ENCODE measurements around the gene TLCD4. TPM values are rescaled to one million over a fixed set of nuclear protein-coding genes. Genes with fewer than 3 reads are reported as not detected.

The TLCD4 gene
- total and polyA plus RNA-seq, 2 of the 13 experiments (the other 11 are each of a cell fraction or from before 2014, with no cell fraction given), result 4.7 to 14.5 TPM

DNA sequence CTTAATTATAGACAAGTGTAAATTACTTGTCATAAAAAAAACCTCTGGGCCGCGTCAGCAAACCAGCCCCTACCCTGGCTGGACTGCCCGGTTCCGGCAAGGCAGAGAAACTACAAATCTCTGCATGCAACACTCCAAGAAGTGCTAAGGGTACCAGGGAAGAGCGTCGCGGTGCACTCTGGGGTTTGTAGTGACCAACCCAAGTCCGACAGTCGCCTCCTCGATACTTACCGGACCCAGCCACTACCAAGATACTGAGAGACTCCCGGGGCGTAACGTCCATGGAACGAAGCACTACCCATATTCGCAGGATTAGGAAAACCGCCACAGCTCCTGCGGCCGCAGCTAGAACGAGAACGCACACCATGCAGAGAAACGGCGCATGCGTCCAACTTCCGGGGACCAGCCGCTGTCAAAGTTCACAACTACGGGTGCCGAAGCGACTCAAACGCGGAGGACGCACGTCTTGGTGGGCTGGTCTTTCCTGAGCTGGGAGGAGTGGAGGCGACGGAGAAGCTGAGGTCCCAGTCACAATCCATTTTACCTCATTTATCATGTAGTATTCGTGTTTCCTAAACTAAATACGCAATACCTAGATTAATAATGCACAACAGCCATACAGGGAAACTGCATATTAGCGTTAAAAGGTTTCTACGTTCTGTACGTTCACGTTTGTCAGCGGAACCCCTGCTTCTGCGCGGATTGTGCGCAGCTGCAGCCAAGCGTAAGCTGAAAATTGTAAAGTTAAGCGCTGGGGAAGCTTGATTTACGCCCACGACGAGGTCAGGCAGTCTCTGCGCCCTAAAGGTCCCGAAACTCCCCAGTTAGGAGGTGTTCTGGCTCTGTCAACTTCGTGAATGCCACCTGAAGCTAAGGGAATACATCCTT is 44.4 kb upstream of the TLCD4 start, which contains the start of gene ALG14 (continued):
- TF ChIP-seq ZFP82 (CRISPR knock-in tag; IDR thresholded peaks at IDR 0.05; ENCODE audit: borderline replicate concordance) (no peak), MEIS2 (CRISPR knock-in tag; IDR thresholded peaks at IDR 0.05) (no peak; the same call in 1 of the 2 replicates), RXRA (CRISPR knock-in tag; IDR thresholded peaks at IDR 0.05) (peak; percentile 60; the same call in 1 of the 2 replicates), YEATS2 (CRISPR knock-in tag; IDR thresholded peaks at IDR 0.05; ENCODE audit: borderline replicate concordance) (peak; percentile 88), GATA4 (IDR thresholded peaks at IDR 0.05; ENCODE audit: borderline replicate concordance, low read depth) (0 out of 2 replicates have a peak, but pooled peaks have one; percentile 50), RXRB (CRISPR knock-in tag; IDR thresholded peaks at IDR 0.05; ENCODE audit: borderline replicate concordance) (peak; percentile 46; the same call in 1 of the 2 replicates), CHCHD3 (CRISPR knock-in tag; IDR thresholded peaks at IDR 0.05) (no peak), ZNF737 (CRISPR knock-in tag; IDR thresholded peaks at IDR 0.05; ENCODE audit: borderline replicate concordance) (no peak), ZNF101 (CRISPR knock-in tag; IDR thresholded peaks at IDR 0.05; ENCODE audit: borderline replicate concordance, low read depth) (no peak), FOSL1 (CRISPR knock-in tag; IDR thresholded peaks at IDR 0.05; ENCODE audit: borderline replicate concordance) (0 out of 2 replicates have a peak, but pooled peaks have one; percentile 14), MYNN (CRISPR knock-in tag; IDR thresholded peaks at IDR 0.05; ENCODE audit: low read depth) (peak; percentile 80; the same call in 1 of the 2 replicates), RFX3 (CRISPR knock-in tag; IDR thresholded peaks at IDR 0.05) (no peak), ZNF766 (CRISPR knock-in tag; IDR thresholded peaks at IDR 0.05; ENCODE audit: borderline replicate concordance) (peak; percentile 60; the same call in 1 of the 2 replicates), DNMT3B (CRISPR knock-in tag; conservative IDR thresholded peaks at IDR 0.05) (no peak), YEATS4 (CRISPR knock-in tag; IDR thresholded peaks at IDR 0.05; ENCODE audit: borderline replicate concordance) (peak; percentile 74; the same call in 1 of the 2 replicates), ZNF713 (CRISPR knock-in tag; IDR thresholded peaks at IDR 0.05) (no peak), ZFP36L1 (CRISPR knock-in tag; IDR thresholded peaks at IDR 0.05) (peak; percentile 36; the same call in 1 of the 2 replicates), TAF1 (CRISPR knock-in tag; IDR thresholded peaks at IDR 0.05) (peak; percentile 76)
- TF ChIP-seq, protein P1, sequence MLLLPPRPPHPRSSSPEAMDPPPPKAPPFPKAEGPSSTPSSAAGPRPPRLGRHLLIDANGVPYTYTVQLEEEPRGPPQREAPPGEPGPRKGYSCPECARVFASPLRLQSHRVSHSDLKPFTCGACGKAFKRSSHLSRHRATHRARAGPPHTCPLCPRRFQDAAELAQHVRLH (CRISPR knock-in tag; IDR thresholded peaks at IDR 0.05; ENCODE audit: borderline replicate concordance, low read depth), result peak; percentile 70; the same call in 1 of the 2 replicates
- TF ChIP-seq, protein P2, sequence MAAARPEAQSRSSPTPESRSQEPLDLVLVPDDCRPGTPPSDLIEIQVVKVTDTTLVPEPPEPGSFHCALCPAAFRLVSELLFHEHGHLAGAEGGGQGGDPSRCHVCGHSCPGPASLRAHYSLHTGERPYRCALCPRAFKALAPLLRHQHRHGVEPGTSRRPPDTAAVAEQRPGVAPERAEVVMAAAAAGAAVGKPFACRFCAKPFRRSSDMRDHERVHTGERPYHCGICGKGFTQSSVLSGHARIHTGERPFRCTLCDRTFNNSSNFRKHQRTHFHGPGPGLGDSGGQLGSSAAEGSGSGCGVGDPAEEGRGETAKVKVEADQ (CRISPR knock-in tag; IDR thresholded peaks at IDR 0.05; ENCODE audit: borderline replicate concordance), result no peak
- TF ChIP-seq, protein P3, sequence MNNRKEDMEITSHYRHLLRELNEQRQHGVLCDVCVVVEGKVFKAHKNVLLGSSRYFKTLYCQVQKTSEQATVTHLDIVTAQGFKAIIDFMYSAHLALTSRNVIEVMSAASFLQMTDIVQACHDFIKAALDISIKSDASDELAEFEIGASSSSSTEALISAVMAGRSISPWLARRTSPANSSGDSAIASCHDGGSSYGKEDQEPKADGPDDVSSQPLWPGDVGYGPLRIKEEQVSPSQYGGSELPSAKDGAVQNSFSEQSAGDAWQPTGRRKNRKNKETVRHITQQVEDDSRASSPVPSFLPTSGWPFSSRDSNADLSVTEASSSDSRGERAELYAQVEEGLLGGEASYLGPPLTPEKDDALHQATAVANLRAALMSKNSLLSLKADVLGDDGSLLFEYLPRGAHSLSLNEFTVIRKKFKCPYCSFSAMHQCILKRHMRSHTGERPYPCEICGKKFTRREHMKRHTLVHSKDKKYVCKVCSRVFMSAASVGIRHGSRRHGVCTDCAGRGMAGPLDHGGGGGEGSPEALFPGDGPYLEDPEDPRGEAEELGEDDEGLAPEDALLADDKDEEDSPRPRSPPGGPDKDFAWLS (CRISPR knock-in tag; IDR thresholded peaks at IDR 0.05; ENCODE audit: borderline replicate concordance), result no peak
- TF ChIP-seq, protein P4, sequence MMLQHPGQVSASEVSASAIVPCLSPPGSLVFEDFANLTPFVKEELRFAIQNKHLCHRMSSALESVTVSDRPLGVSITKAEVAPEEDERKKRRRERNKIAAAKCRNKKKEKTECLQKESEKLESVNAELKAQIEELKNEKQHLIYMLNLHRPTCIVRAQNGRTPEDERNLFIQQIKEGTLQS (CRISPR knock-in tag; IDR thresholded peaks at IDR 0.05), result no peak
- TF ChIP-seq, protein P5, sequence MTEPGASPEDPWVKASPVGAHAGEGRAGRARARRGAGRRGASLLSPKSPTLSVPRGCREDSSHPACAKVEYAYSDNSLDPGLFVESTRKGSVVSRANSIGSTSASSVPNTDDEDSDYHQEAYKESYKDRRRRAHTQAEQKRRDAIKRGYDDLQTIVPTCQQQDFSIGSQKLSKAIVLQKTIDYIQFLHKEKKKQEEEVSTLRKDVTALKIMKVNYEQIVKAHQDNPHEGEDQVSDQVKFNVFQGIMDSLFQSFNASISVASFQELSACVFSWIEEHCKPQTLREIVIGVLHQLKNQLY (CRISPR knock-in tag; IDR thresholded peaks at IDR 0.05), result no peak
- TF ChIP-seq, protein P6, sequence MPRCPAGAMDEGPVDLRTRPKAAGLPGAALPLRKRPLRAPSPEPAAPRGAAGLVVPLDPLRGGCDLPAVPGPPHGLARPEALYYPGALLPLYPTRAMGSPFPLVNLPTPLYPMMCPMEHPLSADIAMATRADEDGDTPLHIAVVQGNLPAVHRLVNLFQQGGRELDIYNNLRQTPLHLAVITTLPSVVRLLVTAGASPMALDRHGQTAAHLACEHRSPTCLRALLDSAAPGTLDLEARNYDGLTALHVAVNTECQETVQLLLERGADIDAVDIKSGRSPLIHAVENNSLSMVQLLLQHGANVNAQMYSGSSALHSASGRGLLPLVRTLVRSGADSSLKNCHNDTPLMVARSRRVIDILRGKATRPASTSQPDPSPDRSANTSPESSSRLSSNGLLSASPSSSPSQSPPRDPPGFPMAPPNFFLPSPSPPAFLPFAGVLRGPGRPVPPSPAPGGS (CRISPR knock-in tag; IDR thresholded peaks at IDR 0.05), result no peak; the same call in 1 of the 2 replicates
